H1 (cell line): ENCODE data around the gene CCDC154. TPM values are rescaled to one million over a fixed set of nuclear protein-coding genes. Genes with fewer than 3 reads are reported as not detected.

Source experiments
- CTCF ChIA-PET: fragments of 300-600 bp; sonication (Branson Sonifier 250); formaldehyde crosslinking; loops from one replicate; lab custom pipeline; 2021; ENCODE audit not compliant: partially characterized antibody; lab: Charles Lee
- POLR2A ChIA-PET: fragments of 300-600 bp; sonication (Branson Sonifier 250); formaldehyde crosslinking; loops from one replicate; lab custom pipeline; 2021; ENCODE audit warnings: inconsistent platforms; ENCODE audit not compliant: partially characterized antibody; lab: Charles Lee
- DNase-seq, 2 experiments: peaks; one replicate each; pipeline versions ENCODE4 v3.0.0 to v3.0.0-alpha.2; 2010 to 2022; ENCODE audit warnings: low spot score in 2 of 2, low read depth in 1 of 2, mixed read lengths in 1 of 2
- FAIRE-seq: peaks from 2 replicates; lab custom pipeline; 2011; peaks lifted over from hg19 to GRCh38; lab: Jason Lieb, UNC
- H2AFZ ChIP-seq: 2 replicates; pipeline ENCODE4 v1.8.1; 2012; ENCODE audit warnings: low read length, inconsistent platforms
- H2AK5ac ChIP-seq: 2 replicates; pipeline ENCODE4 v1.6.1; 2013; ENCODE audit warnings: low read depth, low read length
- H2BK120ac ChIP-seq: replicated peaks from 2 replicates; pipeline ENCODE3; 2013; ENCODE audit warnings: low read depth, low read length, inconsistent platforms
- H2BK12ac ChIP-seq: 2 replicates; pipeline ENCODE4 v1.6.1; 2013; ENCODE audit warnings: low read depth, low read length
- H2BK15ac ChIP-seq: 2 replicates; pipeline ENCODE4 v1.6.1; 2013; ENCODE audit warnings: low read length
- H2BK20ac ChIP-seq: 2 replicates; pipeline ENCODE4 v1.6.1; 2013; ENCODE audit warnings: low read length
- H2BK5ac ChIP-seq: 2 replicates; pipeline ENCODE4 v1.6.1; 2013; ENCODE audit warnings: low read depth, low read length
- H3K14ac ChIP-seq: 2 replicates; pipeline ENCODE4 v1.6.1; 2013; ENCODE audit warnings: inconsistent platforms; ENCODE audit not compliant: insufficient read length
- H3K18ac ChIP-seq: 2 replicates; pipeline ENCODE4 v1.6.1; 2013; ENCODE audit warnings: low read length; ENCODE audit errors: extremely low read depth
- H3K23ac ChIP-seq: 2 replicates; pipeline ENCODE4 v1.6.1; 2013; ENCODE audit warnings: inconsistent platforms; ENCODE audit not compliant: insufficient read length
- H3K23me2 ChIP-seq: 2 replicates; pipeline ENCODE4 v1.6.1; 2013; ENCODE audit warnings: low read depth, low read length
- H3K27ac ChIP-seq: 2 replicates; pipeline ENCODE4 v1.6.1; 2011; ENCODE audit warnings: low read depth, low read length, inconsistent platforms
- H3K27me3 ChIP-seq, 4 experiments: replicated peaks in 1 of 4; 1 replicate in 1 of 4; 2 replicates in 3 of 4; pipeline versions ENCODE4 v1.6.1 to v1.8.1; 2011 to 2013; ENCODE audit warnings: low read length in 3 of 4, mild to moderate bottlenecking in 3 of 4, inconsistent platforms in 2 of 4, mixed read lengths in 2 of 4, moderate library complexity in 1 of 4; ENCODE audit not compliant: control insufficient read depth in 3 of 4, insufficient read depth in 3 of 4; ENCODE audit errors: extremely low read depth in 1 of 4
- H3K36me3 ChIP-seq, 4 experiments: 2 replicates each; pipeline versions ENCODE4 v1.6.1 to v1.8.1; 2011 to 2013; ENCODE audit warnings: mild to moderate bottlenecking in 4 of 4, low read length in 3 of 4, moderate library complexity in 2 of 4, control low read depth in 1 of 4, inconsistent platforms in 1 of 4; ENCODE audit not compliant: insufficient read depth in 4 of 4, control insufficient read depth in 2 of 4
- H3K4ac ChIP-seq: replicated peaks from 2 replicates; pipeline ENCODE3; 2013; ENCODE audit warnings: low read length, low read depth, mixed read lengths, inconsistent platforms; ENCODE audit not compliant: insufficient read length
- H3K4me1 ChIP-seq, 4 experiments: replicated peaks in 1 of 4; 1 replicate in 1 of 4; 2 replicates in 3 of 4; pipeline versions ENCODE4 v1.6.1 to v1.8.1; 2011 to 2013; ENCODE audit warnings: low read length in 3 of 4, inconsistent platforms in 2 of 4, mixed read lengths in 1 of 4; ENCODE audit not compliant: insufficient read depth in 4 of 4, control insufficient read depth in 3 of 4
- H3K4me2 ChIP-seq, 2 experiments: 2 replicates each; pipeline versions ENCODE4 v1.6.1 to v1.8.1; 2011 to 2013; ENCODE audit warnings: low read depth in 2 of 2, low read length in 2 of 2, control low read depth in 1 of 2, inconsistent platforms in 1 of 2, mild to moderate bottlenecking in 1 of 2; ENCODE audit not compliant: insufficient read depth in 1 of 2
- H3K4me3 ChIP-seq, 4 experiments: fragments of 200-600, 300-600 bp in 1 of 4; sonication (generic), shearing (Covaris generic), sonication (Bioruptor Twin) in 1 of 4; 2 replicates each; pipeline versions ENCODE4 v1.5.1 to v1.8.1; 2011 to 2016; ENCODE audit warnings: low read length in 4 of 4, low read depth in 3 of 4, control low read depth in 2 of 4, inconsistent platforms in 2 of 4, mild to moderate bottlenecking in 2 of 4, mixed read lengths in 1 of 4, moderate library complexity in 1 of 4; ENCODE audit not compliant: insufficient read depth in 2 of 4; ENCODE audit errors: extremely low read depth in 1 of 4
- H3K56ac ChIP-seq: replicated peaks from 2 replicates; pipeline ENCODE3; 2013; ENCODE audit warnings: low read depth, mild to moderate bottlenecking, mixed read lengths, low read length, inconsistent platforms; ENCODE audit not compliant: insufficient read length
- H3K79me1 ChIP-seq: 2 replicates; pipeline ENCODE4 v1.6.1; 2013; ENCODE audit warnings: low read depth, low read length, control low read depth
- H3K79me2 ChIP-seq, 2 experiments: 2 replicates each; pipeline versions ENCODE4 v1.6.1 to v1.8.1; 2012 to 2013; ENCODE audit warnings: low read length in 2 of 2, mild to moderate bottlenecking in 2 of 2, inconsistent platforms in 1 of 2; ENCODE audit not compliant: insufficient read depth in 2 of 2, control insufficient read depth in 1 of 2
- H3K9ac ChIP-seq, 4 experiments: replicated peaks in 1 of 4; 1 replicate in 1 of 4; 2 replicates in 3 of 4; pipeline versions ENCODE4 v1.6.1 to v1.8.1; 2011 to 2013; ENCODE audit warnings: low read depth in 3 of 4, low read length in 3 of 4, control low read depth in 2 of 4, mild to moderate bottlenecking in 2 of 4, moderate library complexity in 2 of 4, inconsistent platforms in 1 of 4; ENCODE audit errors: extremely low read depth in 1 of 4
- H3K9me3 ChIP-seq, 2 experiments: 2 replicates each; pipeline versions ENCODE4 v1.6.1 to v1.8.1; 2012 to 2013; ENCODE audit warnings: mild to moderate bottlenecking in 2 of 2, moderate library complexity in 2 of 2, control low read depth in 1 of 2, inconsistent platforms in 1 of 2, low read depth in 1 of 2, low read length in 1 of 2, mixed read lengths in 1 of 2; ENCODE audit not compliant: insufficient read depth in 2 of 2
- H4K20me1 ChIP-seq, 2 experiments: replicated peaks in 1 of 2; 2 replicates each; pipeline versions ENCODE3 to v1.8.1; 2011 to 2013; ENCODE audit warnings: inconsistent platforms in 2 of 2, low read length in 2 of 2, mild to moderate bottlenecking in 1 of 2; ENCODE audit not compliant: insufficient read depth in 2 of 2, control insufficient read depth in 1 of 2
- H4K5ac ChIP-seq: 2 replicates; pipeline ENCODE4 v1.6.1; 2013; ENCODE audit warnings: low read length, low read depth, mixed read lengths, inconsistent platforms; ENCODE audit not compliant: insufficient read length
- H4K8ac ChIP-seq: 2 replicates; pipeline ENCODE4 v1.8.0; 2013; ENCODE audit warnings: mild to moderate bottlenecking, moderate library complexity, low read length, inconsistent platforms; ENCODE audit not compliant: insufficient read depth; ENCODE audit errors: extremely low read depth
- H4K91ac ChIP-seq: replicated peaks from 2 replicates; pipeline ENCODE3; 2013; ENCODE audit warnings: low read length, mixed read lengths, inconsistent platforms; ENCODE audit not compliant: insufficient read length
- GTF2F1 ChIP-seq: IDR thresholded peaks from 2 replicates; pipeline ENCODE4 v1.6.1; 2012; ENCODE audit warnings: low read depth, low read length, improper control_type of control experiment, borderline replicate concordance
- RAD21 ChIP-seq, 2 experiments: IDR thresholded peaks in 1 of 2; conservative IDR thresholded peaks in 1 of 2; 2 replicates each; pipeline ENCODE4 v1.6.1; 2011; ENCODE audit warnings: low read depth in 2 of 2, low read length in 2 of 2, improper control_type of control experiment in 1 of 2, inconsistent platforms in 1 of 2, mild to moderate bottlenecking in 1 of 2, moderate library complexity in 1 of 2
- WGBS, 2 experiments: shearing (Covaris generic) in 1 of 2; methylation state at CpG; one replicate each; pipeline versions ENCODE4 v1.1.6 to v1.1.7; 2013 to 2015; ENCODE audit warnings: low lambda C conversion rate in 2 of 2, mixed read lengths in 2 of 2, inconsistent platforms in 1 of 2, low coverage in 1 of 2, missing lambda C conversion rate in 1 of 2; ENCODE audit not compliant: insufficient replicate concordance in 2 of 2, insufficient coverage in 1 of 2, insufficient read length in 1 of 2; ENCODE audit errors: extremely low coverage in 1 of 2, missing lambda C conversion rate in 1 of 2; 5-methylcytosine and 5-hydroxymethylcytosine counted together
- polyA plus RNA-seq, 7 experiments: library from polyadenylated mRNA; depleted of rRNA in 3 of 7; stranded (reverse) in 5 of 7; unstranded in 2 of 7; fragments of >200 nt in 5 of 7; fragments of 200-250 nt in 2 of 7; gene quantifications; 1 replicate in 5 of 7; 2 replicates in 1 of 7; 4 replicates in 1 of 7; pipeline versions ENCODE4 v1.2.1 to v1.2.3, GENCODE V29; 2011 to 2013; ENCODE audit warnings: missing spikeins in 2 of 7, mixed read lengths in 2 of 7
- total RNA-seq: library from RNA; stranded (reverse); fragmentation: NEBNext Ultra II Directional; extraction: Animal tissue kit (Norgen Biotek cat#: 25700); gene quantifications from 2 replicates; pipeline ENCODE4 v1.2.1, GENCODE V29; 2021

CCDC154 gene
- total and polyA plus RNA-seq, 2 of the 8 experiments (the other 6 are each of a cell fraction or from before 2014, with no cell fraction given): 0.15 to 0.88 TPM

GRCh38 chr16:1392826-1393225 is 51.5 kb downstream of the CCDC154 start:
- H3K4me3 ChIP-seq: no peak overlapping the region
- no peak overlapping the region for H3K23ac ChIP-seq
- CTCF ChIA-PET: interaction anchor here (0.6 to 1.2 kb wide), 3 partner anchors 13 to 173 kb away, joined by 3 read pairs; no protein-coding TSS in a partner anchor
- H4K20me1 ChIP-seq: peaks cover 0 to 4% of the 10 kb centered on the region in 2 experiments
- no peak overlapping the region for H3K18ac ChIP-seq
- H3K27ac ChIP-seq: no peak overlapping the region
- H3K4me2 ChIP-seq: no peak overlapping the region
- H3K79me2 ChIP-seq: no peaks in the 10 kb centered on the region
- H3K36me3 ChIP-seq: peaks cover 3 to 9% (median 4%) of the 10 kb centered on the region in 4 experiments; a peak in 5 of 8 replicates
- no peak for FAIRE-seq
- no peak overlapping the region for H2BK20ac ChIP-seq
- H3K4me1 ChIP-seq: no peaks in the 10 kb centered on the region
- no peak overlapping the region for H2BK120ac ChIP-seq
- H3K79me1 ChIP-seq: no peaks in the 10 kb centered on the region
- no peaks in the 10 kb centered on the region for H3K9me3 ChIP-seq
- no peak overlapping the region for H3K14ac ChIP-seq
- no peak overlapping the region for H2AK5ac ChIP-seq
- DNase-seq: no peak
- no peak overlapping the region for H2BK5ac ChIP-seq
- H2BK15ac ChIP-seq: no peak overlapping the region
- no peak overlapping the region for H2BK12ac ChIP-seq
- H3K56ac ChIP-seq: no peak overlapping the region
- no peak overlapping the region for H4K8ac ChIP-seq
- H3K9ac ChIP-seq: no peak overlapping the region
- POLR2A ChIA-PET: no interaction called here
- WGBS, 2 experiments: 93% methylated on average over 17 of the region's 17 CpGs; no CpG with 5 or more reads in 1 of the 2 experiments
- no peak overlapping the region for H4K5ac ChIP-seq
- no peaks in the 10 kb centered on the region for H3K27me3 ChIP-seq
- H2AFZ ChIP-seq: no peak overlapping the region
- no peak overlapping the region for H4K91ac ChIP-seq
- TF ChIP-seq GTF2F1 (no peak), RAD21 (IDR thresholded peaks at IDR 0.05 in 1 of 2, conservative IDR thresholded peaks at IDR 0.05 in 1 of 2; ENCODE audit: low read depth in 2 of 2, low read length in 2 of 2) (peak in 1 of 2 experiments; percentile 10; a peak in 1 of 4 replicates)
- TF ChIP-seq, all 59 proteins: peak for 1
- Histone ChIP-seq H3K4ac (no peak overlapping the region), H3K23me2 (no peaks in the 10 kb centered on the region)
